Astrocyte of the cerebellum (primary cell): Measurements from ENCODE around the gene FBXO11.

Experiments
- DNase-seq: peaks from one replicate; pipeline ENCODE4 v3.0.0-alpha.2; 2011; ENCODE audit warnings: low read depth
- H3K4me3 ChIP-seq: 2 replicates; pipeline ENCODE4 v1.5.1; 2011; ENCODE audit warnings: mild to moderate bottlenecking, low read depth, low read length, moderate library complexity
- in situ Hi-C: cut with HindIII; loops from 2 replicates; pipeline ENCODE4 v1.10.0; 2017; ENCODE audit warnings: low sequenced_read_pairs
- TF ChIP-seq, protein P1 (sequence below): IDR thresholded peaks from 2 replicates; pipeline ENCODE4 v1.5.1; 2012; ENCODE audit warnings: low read length, low read depth, moderate library complexity, mild to moderate bottlenecking; ENCODE audit errors: missing control alignments

Gene FBXO11

DNA sequence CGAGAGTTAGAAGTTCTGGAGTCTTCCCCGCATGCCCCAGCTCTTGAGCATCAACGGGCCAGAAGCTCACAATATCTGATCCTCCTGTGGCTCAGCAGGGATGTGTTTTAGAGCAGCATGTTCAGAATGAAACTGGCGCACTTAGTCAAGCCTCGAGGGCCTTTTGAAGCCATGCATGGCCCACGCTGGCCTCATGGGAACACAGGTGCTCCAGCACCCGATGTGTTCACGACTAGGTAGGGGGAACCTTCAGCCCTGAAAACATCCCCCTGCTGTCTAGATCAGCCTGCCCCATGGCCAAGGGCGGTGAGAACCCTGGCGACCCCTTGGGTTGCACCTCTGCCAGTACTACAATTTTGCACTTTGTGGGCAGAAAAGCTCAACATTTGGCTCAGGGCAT is 90.5 kb downstream of the FBXO11 start:
- TF ChIP-seq, protein P1, sequence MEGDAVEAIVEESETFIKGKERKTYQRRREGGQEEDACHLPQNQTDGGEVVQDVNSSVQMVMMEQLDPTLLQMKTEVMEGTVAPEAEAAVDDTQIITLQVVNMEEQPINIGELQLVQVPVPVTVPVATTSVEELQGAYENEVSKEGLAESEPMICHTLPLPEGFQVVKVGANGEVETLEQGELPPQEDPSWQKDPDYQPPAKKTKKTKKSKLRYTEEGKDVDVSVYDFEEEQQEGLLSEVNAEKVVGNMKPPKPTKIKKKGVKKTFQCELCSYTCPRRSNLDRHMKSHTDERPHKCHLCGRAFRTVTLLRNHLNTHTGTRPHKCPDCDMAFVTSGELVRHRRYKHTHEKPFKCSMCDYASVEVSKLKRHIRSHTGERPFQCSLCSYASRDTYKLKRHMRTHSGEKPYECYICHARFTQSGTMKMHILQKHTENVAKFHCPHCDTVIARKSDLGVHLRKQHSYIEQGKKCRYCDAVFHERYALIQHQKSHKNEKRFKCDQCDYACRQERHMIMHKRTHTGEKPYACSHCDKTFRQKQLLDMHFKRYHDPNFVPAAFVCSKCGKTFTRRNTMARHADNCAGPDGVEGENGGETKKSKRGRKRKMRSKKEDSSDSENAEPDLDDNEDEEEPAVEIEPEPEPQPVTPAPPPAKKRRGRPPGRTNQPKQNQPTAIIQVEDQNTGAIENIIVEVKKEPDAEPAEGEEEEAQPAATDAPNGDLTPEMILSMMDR, result no peak
- DNase-seq, result no peak
- no peak overlapping the region for H3K4me3 ChIP-seq
- in situ Hi-C loops, result no loop called here

DNA sequence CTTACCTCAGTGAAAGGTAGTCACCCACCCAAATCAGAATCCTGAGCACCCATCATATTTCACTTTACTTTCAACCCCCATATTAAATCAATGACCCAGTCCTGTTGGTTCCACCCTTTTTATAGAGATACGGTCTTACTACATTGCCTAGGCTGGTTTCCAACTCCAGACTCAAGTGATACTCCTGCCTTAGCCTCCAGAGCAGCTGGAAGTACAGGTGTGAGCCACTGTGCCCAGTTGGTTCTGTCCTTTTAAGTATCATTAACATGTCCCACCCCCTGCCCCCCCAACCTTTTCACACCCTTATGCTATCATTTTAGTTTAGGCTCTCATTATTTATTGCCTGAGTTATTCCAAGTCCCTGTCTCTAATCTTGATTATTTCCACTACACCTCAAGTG is 94.6 kb downstream of the FBXO11 start:
- no peak for DNase-seq
- in situ Hi-C loops, result no loop called here
- no peak overlapping the region for H3K4me3 ChIP-seq
- TF ChIP-seq, protein P1, result no peak

DNA sequence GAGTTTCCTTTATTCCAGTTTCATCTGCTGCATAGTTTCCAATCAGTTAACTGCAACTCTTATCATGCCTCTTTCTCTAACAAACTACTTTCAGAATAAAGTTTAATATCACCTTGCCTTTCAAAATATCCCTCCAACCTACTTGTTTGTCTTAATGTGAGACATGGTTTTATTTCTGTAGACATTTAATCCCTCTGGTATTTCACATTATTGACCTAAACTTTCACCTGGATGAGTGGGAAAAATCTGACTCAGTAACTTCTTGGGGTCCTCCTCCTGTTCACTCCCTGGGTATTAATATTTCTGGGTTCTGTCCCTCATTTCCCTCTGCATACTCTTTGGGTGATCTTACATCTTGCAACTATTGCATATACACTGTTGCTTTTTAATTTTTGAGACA is 95.4 kb downstream of the FBXO11 start:
- in situ Hi-C loops, result no loop called here
- H3K4me3 ChIP-seq, result no peak overlapping the region
- TF ChIP-seq, protein P1, result no peak
- no peak for DNase-seq

DNA sequence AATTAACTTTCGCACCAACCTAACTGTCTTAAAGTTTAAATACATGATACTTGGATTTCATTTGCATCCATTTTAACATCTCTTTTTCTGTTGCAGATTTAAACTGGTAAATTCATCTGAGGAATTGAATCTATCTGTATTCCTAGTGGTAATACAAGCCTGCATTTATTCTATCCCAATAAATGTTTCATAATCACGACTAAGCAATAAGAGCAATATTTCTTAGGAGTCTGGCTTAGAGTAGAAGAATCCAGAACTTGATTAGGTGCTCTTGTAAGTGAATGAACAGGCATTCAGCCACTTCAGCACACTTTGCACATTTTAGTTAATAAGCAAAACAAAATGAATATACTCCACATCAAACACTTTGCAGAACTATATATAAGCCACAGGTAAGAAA is 96.4 kb downstream of the FBXO11 start:
- DNase-seq, result no peak
- in situ Hi-C loops, result no loop called here
- TF ChIP-seq, protein P1, result no peak
- H3K4me3 ChIP-seq, result no peak overlapping the region

DNA sequence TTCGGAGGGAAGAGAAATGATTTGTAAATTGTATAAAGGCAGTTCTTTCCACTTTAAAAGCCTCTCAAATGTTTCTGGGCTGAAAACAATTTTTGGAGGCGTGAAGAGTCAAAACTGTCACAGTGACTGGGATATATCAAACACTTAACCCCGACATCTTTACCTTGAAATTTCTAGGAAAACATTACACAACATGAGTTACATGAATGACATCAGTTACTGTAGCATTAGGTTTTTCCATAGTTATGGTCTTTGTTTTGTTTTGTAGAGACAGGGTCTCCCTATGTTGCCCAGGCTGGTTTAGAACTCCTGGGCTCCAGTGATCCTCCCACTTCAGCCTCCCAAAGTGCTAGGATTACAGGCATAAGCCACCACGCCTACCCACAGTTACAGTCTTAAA is 97.7 kb downstream of the FBXO11 start:
- in situ Hi-C loops, result no loop called here
- TF ChIP-seq, protein P1, result no peak
- DNase-seq, result no peak
- no peak overlapping the region for H3K4me3 ChIP-seq

DNA sequence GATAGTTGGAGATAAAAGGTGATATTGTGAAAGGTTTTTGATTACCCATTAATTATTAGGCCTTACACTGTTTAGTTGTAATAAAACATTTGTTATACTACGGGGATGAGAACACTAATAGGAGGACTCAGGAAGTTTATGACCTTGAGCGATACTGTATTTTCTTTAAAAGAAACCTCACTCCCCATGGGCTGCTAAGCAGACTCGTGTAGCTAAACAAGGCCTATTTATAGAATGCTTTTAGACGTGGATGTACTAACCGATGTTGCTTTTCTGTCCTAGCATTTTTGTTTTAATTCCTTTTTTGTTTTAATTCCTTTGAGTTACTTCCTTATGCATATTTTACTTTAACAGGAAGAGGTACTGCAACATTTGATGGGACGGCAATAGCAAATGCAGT is 100.4 kb downstream of the FBXO11 start:
- DNase-seq, result no peak
- TF ChIP-seq, protein P1, result no peak
- H3K4me3 ChIP-seq, result no peak overlapping the region
- in situ Hi-C loops, result no loop called here

DNA sequence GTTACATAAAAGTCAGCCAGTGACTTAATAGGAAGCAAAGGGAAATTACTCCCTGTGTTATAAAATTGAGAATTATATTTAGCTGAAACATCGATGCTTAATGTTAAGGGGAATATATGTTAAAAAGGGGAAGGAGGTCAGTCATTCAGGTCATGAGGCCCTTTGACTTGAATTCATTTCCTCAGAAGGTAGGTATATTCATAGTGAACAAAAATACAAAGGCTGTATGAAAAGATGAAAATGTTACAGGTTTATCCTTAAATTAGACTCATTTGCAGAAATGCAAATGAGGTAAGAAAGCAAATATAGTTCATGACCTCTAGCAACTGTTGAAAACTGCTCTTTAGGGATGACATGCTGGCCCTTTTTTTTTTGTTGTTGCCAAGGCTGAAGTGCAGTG is 102.5 kb downstream of the FBXO11 start:
- H3K4me3 ChIP-seq, result no peak overlapping the region
- in situ Hi-C loops, result no loop called here
- no peak for DNase-seq
- TF ChIP-seq, protein P1, result no peak
